ENCODE data around the gene SNX30.

Gene SNX30

GRCh38 chr9:112752334-112753125 lies 2.0 kb downstream of the SNX30 start:
- no peak for DNase-seq (ENCODE audit: low spot score)

GRCh38 chr9:112753725-112754124 lies 3.2 kb downstream of the SNX30 start:
- DNase-seq (ENCODE audit: low spot score): no peak

- DNase-seq (ENCODE audit: low spot score): no peak
Measured at GRCh38 chr9:112754578-112754977, 4.0 kb downstream of the SNX30 start.

- no peak for DNase-seq (ENCODE audit: low spot score)
Measured at GRCh38 chr9:112755016-112755427, 4.5 kb downstream of the SNX30 start.

GRCh38 chr9:112755675-112756074 lies 5.1 kb downstream of the SNX30 start:
- no peak for DNase-seq (ENCODE audit: low spot score)

GRCh38 chr9:112757282-112757883 lies 6.8 kb downstream of the SNX30 start:
- no peak for DNase-seq (ENCODE audit: low spot score)

- DNase-seq (ENCODE audit: low spot score): no peak
Measured at GRCh38 chr9:112757940-112758339, 7.4 kb downstream of the SNX30 start.

- DNase-seq (ENCODE audit: low spot score): no peak
Measured at GRCh38 chr9:112760821-112761220, 10.3 kb downstream of the SNX30 start.

- DNase-seq (ENCODE audit: low spot score): no peak
Measured at GRCh38 chr9:112761912-112762655, 11.5 kb downstream of the SNX30 start.

- no peak for DNase-seq (ENCODE audit: low spot score)
Measured at GRCh38 chr9:112762726-112763518, 12.4 kb downstream of the SNX30 start.

GRCh38 chr9:112764344-112764743 lies 13.8 kb downstream of the SNX30 start:
- no peak for DNase-seq (ENCODE audit: low spot score)

- DNase-seq (ENCODE audit: low spot score): no peak
Measured at GRCh38 chr9:112764837-112765236, 14.3 kb downstream of the SNX30 start.

- no peak for DNase-seq (ENCODE audit: low spot score)
Measured at GRCh38 chr9:112765281-112765680, 14.7 kb downstream of the SNX30 start.

GRCh38 chr9:112771359-112772214 lies 21.0 kb downstream of the SNX30 start:
- peak; percentile 41 for DNase-seq (ENCODE audit: low spot score)

GRCh38 chr9:112772215-112772509 lies 21.6 kb downstream of the SNX30 start:
- no peak for DNase-seq (ENCODE audit: low spot score)

- no peak for DNase-seq (ENCODE audit: low spot score)
Measured at GRCh38 chr9:112772551-112772950, 22.0 kb downstream of the SNX30 start.

GRCh38 chr9:112774006-112774996 lies 23.7 kb downstream of the SNX30 start:
- no peak for DNase-seq (ENCODE audit: low spot score)

GRCh38 chr9:112777914-112778313 lies 27.4 kb downstream of the SNX30 start:
- no peak for DNase-seq (ENCODE audit: low spot score)

- no peak for DNase-seq (ENCODE audit: low spot score)
Measured at GRCh38 chr9:112780450-112781036, 30.0 kb downstream of the SNX30 start.

- DNase-seq (ENCODE audit: low spot score): no peak
Measured at GRCh38 chr9:112782218-112782617, 31.7 kb downstream of the SNX30 start.

Measured in Ammon's horn (tissue), 1 donor.